Psoas muscle (tissue), 8 donors: ENCODE measurements around the gene METRN. TPM values are rescaled to one million over a fixed set of nuclear protein-coding genes. Genes with fewer than 3 reads are reported as not detected.

ENCODE experiments used
- ATAC-seq, 4 donors: fragments of 200-7000 bp; cut with Tn5 transposase; one replicate each; pipeline ENCODE4 v1.9.1; 2020; ENCODE audit warnings: moderate library complexity in 3 of 4, mild to moderate bottlenecking in 2 of 4
- DNase-seq, 2 donors: peaks; one replicate each; pipeline ENCODE4 v3.0.0-alpha.2; 2020
- H3K27ac ChIP-seq: fragments of 200-600 bp; one replicate; pipeline ENCODE4 v1.8.0; 2022
- H3K27me3 ChIP-seq, 3 donors: fragments of 200-600 bp in 1 of 3; one replicate each; pipeline versions ENCODE4 v1.6.1 to v1.8.0; 2013 to 2022; ENCODE audit warnings: low read length in 2 of 3, mild to moderate bottlenecking in 2 of 3, moderate library complexity in 1 of 3; ENCODE audit not compliant: insufficient read depth in 3 of 3
- H3K36me3 ChIP-seq, 2 donors: fragments of 200-600 bp in 1 of 2; one replicate each; pipeline versions ENCODE4 v1.6.1 to v1.8.0; 2013 to 2022; ENCODE audit warnings: low read depth in 1 of 2, mild to moderate bottlenecking in 1 of 2, moderate library complexity in 1 of 2; ENCODE audit not compliant: insufficient read depth in 1 of 2
- H3K4me1 ChIP-seq: fragments of 200-600 bp; one replicate; pipeline ENCODE4 v1.8.0; 2022
- H3K4me3 ChIP-seq: fragments of 200-600 bp; one replicate; pipeline ENCODE4 v1.8.0; 2022; ENCODE audit warnings: mild to moderate bottlenecking
- H3K9me3 ChIP-seq: fragments of 200-600 bp; one replicate; pipeline ENCODE4 v1.8.0; 2022
- CTCF ChIP-seq: fragments of 200-600 bp; IDR thresholded peaks from one replicate; pipeline ENCODE4 v1.8.0; 2022; ENCODE audit warnings: antibody characterized with exemption
- WGBS, 3 donors: extraction: QIAGEN DNeasy Blood & Tissue Kit; methylation state at CpG; one replicate each; pipeline versions ENCODE4 v1.1.6 to v1.1.7; 2013; 5-methylcytosine and 5-hydroxymethylcytosine counted together
- intact Hi-C, 2 donors: fragments of 100-400 bp; cut with DNase I; formaldehyde crosslinking; loops; one replicate each; pipeline versions ENCODE4 v1.11.0 to v1.14.2; 2022
- polyA plus RNA-seq, 3 donors: library from polyadenylated mRNA; stranded (reverse); fragments of 200-250 nt; gene quantifications; one replicate each; pipeline ENCODE4 v1.2.3, GENCODE V29; 2013
- total RNA-seq, 4 donors: library from RNA; stranded (reverse); fragmentation: NEBNext Ultra II Directional in 2 of 4; extraction: Animal tissue kit (Norgen Biotek cat#: 25700) in 2 of 4; gene quantifications; one replicate each; pipeline versions ENCODE4 v1.2.1 to v1.2.4, GENCODE V29; 2021 to 2023
- donor health status: healthy with polysubstance abuse.
- donor health status: DM: no; HTN: no; CAD: no; lungs with moderate emphysema.
- donor health status: Bipolar disorder and iron deficiency.
- donor health status: healthy.
- donor health status: DM: yes; HTN: yes; CAD: no.
- donor health status: DM: no; HTN: no; CAD: no.
- donor health status: DM: no; HTN: no; CAD: no.
- donor health status: DM: yes; HTN: yes; CAD: no.

The METRN gene
- total and polyA plus RNA-seq, 7 donors: 17.9 to 28.0 (median 22.8) TPM

- 64 to 70% (median 66%) methylated on average over 10 of the region's 10 CpGs for WGBS, 3 donors
- H3K9me3 ChIP-seq: no peaks in the 10 kb centered on the region
- no peak overlapping the region for H3K4me3 ChIP-seq
- TF ChIP-seq CTCF: no peak
- intact Hi-C loops: no loop called here
- ATAC-seq (no peak), DNase-seq (no peak)
- no peaks in the 10 kb centered on the region for H3K36me3 ChIP-seq
- H3K4me1 ChIP-seq: peaks cover 26% of the 10 kb centered on the region
- no peak overlapping the region for H3K27ac ChIP-seq
- H3K27me3 ChIP-seq: peaks cover 0 to 56% (median 25%) of the 10 kb centered on the region in 3 donors
These were observed 22.4 kb upstream of the METRN start for GRCh38 chr16:692356-693108.

- no peak for ATAC-seq
- intact Hi-C loops: no loop called here
- Histone ChIP-seq H3K4me1 (peaks cover 26% of the 10 kb centered on the region), H3K27ac (no peak overlapping the region), H3K4me3 (no peak overlapping the region), H3K36me3 (no peaks in the 10 kb centered on the region), H3K9me3 (no peaks in the 10 kb centered on the region), H3K27me3 (peaks cover 0 to 64% (median 27%) of the 10 kb centered on the region in 3 donors)
- TF ChIP-seq CTCF: no peak
- 23 to 28% (median 28%) methylated on average over 22 of the region's 22 CpGs for WGBS, 3 donors
- no peak for DNase-seq
These were observed 21.6 kb upstream of the METRN start for GRCh38 chr16:693364-693763.

- intact Hi-C loops: no loop called here
- DNase-seq: no peak
- Histone ChIP-seq H3K36me3 (no peaks in the 10 kb centered on the region), H3K4me3 (no peak overlapping the region), H3K27ac (no peak overlapping the region), H3K4me1 (peaks cover 21% of the 10 kb centered on the region), H3K27me3 (peaks cover 0 to 68% (median 27%) of the 10 kb centered on the region in 3 donors), H3K9me3 (no peaks in the 10 kb centered on the region)
- TF ChIP-seq CTCF: no peak
- WGBS, 3 donors: 2 to 5% (median 2%) methylated on average over 12 to 36 of the region's 37 CpGs
- ATAC-seq: no peak
These were observed 21.2 kb upstream of the METRN start for GRCh38 chr16:693766-694165.

GRCh38 chr16:694187-694862 is 20.6 kb upstream of the METRN start:
- DNase-seq (no peak), ATAC-seq (no peak)
- intact Hi-C loops: no loop called here
- Histone ChIP-seq H3K4me1 (peaks cover 16% of the 10 kb centered on the region), H3K27ac (no peak overlapping the region), H3K4me3 (no peak overlapping the region), H3K9me3 (no peaks in the 10 kb centered on the region), H3K27me3 (peaks cover 0 to 73% (median 28%) of the 10 kb centered on the region in 3 donors), H3K36me3 (no peaks in the 10 kb centered on the region)
- WGBS, 3 donors: 1 to 3% (median 2%) methylated on average over 29 to 64 of the region's 64 CpGs
- no peak for TF ChIP-seq CTCF
